Erythroblast (primary cell): ENCODE data around the gene MSI2.

Experiments
- GATA1 ChIP-seq: IDR thresholded peaks from 2 replicates; pipeline ENCODE4 v1.6.1; 2011; ENCODE audit warnings: low read depth, mild to moderate bottlenecking, control low read depth, low read length, moderate library complexity
- POLR2A ChIP-seq: IDR thresholded peaks from 2 replicates; pipeline ENCODE4 v1.6.1; 2011; ENCODE audit warnings: mild to moderate bottlenecking, low read length

DNA sequence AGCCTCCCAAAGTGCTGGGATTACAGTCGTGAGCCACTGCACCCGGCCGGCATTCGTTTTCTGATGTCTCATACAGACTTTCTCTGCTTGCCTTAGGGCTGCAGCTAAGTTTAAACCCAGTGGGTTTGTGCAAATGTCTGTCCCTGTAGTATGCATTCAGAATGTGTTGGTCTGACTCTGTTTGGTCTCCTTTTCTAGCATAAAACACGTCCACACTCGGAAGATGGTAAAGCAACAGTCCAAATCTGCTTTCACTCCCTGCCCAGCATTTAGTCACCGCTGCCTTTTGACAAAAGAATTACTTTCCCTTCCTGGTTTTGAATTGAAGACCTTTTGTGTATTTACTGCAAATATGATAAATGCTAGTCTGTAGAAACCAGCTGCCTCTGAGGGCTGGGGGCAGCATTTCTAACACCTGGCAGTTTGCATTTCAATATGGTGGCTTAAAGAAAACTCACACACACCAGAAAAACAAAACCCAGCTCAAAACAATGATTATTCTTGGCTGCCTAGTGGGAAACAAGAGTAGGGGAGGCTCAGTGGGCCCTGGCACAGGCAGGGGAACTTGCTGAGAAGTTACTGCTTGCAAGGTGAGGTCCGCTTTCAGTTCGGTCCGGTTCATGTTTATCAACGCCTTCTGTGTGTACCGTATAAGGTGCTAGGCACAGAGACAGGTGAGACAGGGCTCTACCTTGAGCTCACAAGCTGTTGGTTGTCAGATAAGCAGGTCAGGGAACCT is 56.9 kb downstream of the MSI2 start:
- no peak for TF ChIP-seq POLR2A
- no peak for TF ChIP-seq GATA1
